ENCODE data around the gene CBLC.

DNA sequence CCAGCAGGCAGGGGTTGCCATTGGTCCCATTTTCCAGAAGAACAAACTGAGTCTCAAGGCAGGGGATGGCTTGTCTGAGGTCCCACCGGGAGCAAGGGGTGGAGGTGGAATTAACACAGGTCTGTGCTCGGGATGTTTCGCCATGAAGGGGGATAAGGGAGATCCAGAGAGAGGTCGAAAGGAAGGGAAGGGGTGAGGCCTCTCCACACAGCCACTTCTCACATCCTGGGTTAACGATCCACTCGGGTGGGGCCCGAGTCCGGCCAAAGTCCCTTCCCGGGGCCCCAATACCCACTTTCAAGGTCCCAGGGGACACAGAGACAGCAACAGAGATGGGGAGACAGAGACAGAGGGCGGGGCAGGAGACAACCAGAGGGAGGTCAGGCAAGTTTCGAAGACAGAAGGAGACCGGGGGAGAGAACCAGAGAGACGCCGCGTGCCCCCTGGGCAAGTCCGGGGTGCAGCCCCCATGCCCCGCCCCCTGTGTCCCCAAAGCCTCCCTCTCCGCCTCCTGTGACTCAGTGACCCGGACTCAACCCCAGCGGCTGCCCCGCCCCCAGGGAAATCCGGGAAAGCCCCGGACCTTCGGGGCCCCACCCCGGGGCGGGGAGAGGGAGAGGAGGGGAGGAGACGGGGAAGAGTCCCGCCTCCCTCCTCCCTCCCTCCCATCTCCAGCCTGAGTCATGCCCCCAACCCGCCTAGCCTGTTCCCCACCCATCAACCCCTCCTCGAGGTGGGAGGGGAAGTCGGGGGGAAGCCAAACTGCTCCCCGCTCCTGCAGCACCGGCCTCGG lies 30.5 kb upstream of the CBLC start:
- no peak for TF ChIP-seq EZH2 (IDR thresholded peaks at IDR 0.05; ENCODE audit: low read depth)
- TF ChIP-seq CTCF (conservative IDR thresholded peaks at IDR 0.05), result no peak

Data from PC-9 (cell line).